ENCODE measurements around the gene SLIT3.
A peak's percentile ranks its signal among the peaks of the same experiment; 100 is the strongest.

Gene SLIT3

DNA sequence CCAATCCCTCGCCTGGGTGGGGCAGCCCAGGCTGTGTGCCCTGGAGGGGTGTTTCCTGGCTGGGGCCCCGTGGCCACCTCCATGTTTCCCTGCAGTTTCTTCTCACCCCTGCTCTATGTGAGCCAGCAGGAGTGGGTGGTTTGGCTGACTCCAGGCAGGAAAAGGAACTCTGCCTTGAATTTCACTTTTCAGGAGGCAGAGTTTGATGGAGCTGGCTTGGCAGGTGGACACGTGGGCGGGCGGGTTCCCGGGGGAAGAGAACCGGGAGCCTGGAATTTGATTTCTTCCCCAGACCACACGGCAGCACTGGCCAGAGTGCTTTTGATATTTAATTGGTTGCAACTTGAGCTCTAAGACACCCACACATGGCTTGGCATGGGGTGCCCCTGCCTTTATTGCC is 601.9 kb downstream of the SLIT3 start:
- DNase-seq (ENCODE audit: low spot score): no peak

DNA sequence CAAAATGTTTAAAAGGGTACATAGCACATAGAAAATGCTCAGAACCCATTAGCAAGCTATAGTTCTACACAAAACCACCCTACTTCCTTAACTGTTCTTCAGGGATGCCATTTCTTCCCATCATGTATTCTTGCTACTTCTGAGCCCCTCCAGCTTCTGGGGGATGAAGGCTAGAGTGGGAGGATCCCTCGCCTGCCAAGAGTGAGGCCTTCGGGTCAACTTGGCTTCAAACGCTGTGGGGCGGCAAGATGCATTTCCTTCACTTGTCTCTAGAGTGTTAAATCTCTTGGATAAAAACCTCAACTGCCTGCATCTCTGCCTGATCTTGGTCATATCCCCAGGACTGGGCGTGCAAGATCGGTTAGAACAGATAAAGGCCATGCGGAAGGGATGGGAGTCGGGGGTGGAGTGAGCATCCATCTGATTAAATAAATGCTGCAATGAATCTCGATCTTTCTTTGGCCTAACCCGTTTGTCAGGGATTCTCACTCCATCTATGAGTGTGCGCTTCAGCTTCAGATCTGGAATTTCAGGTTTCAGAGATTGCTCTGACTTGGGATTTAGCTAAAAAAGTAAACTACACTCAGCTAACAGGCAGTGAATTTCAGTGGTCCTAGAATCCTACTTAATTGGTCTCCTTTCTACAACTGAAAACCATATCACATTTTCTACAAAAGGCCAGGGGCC is 603.8 kb downstream of the SLIT3 start:
- no peak for DNase-seq (ENCODE audit: low spot score)

DNA sequence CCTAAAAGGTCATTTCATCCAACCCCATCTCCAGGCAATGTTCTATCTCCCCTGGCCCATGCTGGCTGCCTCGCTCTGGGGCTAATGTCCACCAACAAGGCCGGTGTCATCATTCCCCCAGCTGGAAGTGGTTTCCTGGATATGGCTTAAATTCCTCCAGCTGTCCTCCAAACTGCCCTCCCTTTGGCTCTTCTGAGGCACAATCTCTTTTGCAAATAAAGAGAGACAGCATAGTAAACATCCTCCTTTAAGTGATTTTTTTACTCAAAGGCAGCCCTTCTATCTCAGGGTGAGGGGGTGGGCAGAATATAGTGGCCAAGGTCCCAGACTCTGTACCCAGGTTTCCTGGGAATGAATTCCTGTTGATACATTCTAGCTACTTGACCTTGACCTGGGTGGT is 604.3 kb downstream of the SLIT3 start:
- DNase-seq (ENCODE audit: low spot score): no peak

DNA sequence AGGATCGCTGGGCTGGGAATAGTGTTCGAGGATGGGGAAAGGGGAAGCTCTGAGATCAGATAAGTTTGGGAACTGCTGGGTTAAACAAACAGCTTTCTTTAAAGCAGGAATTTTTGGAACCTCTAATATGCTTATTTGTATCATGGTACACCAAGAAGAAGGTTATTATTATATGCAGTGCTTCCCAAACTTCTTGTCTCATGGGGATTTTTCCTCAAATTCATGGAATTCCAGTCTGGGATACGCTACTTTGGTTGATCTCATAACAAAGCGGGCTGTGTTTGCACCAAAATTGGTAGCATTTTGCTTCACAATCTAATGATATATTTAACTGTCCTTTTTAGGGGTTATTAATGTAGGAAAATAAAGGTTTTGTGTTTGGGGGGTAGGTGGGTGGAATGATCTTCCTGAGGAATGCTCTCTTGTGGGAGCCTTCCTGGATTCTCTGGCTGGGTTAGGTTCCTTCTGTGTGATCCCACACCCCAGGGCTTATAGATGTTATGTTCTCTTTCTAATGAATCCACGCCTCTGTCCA is 605.6 kb downstream of the SLIT3 start:
- DNase-seq (ENCODE audit: low spot score): no peak

DNA sequence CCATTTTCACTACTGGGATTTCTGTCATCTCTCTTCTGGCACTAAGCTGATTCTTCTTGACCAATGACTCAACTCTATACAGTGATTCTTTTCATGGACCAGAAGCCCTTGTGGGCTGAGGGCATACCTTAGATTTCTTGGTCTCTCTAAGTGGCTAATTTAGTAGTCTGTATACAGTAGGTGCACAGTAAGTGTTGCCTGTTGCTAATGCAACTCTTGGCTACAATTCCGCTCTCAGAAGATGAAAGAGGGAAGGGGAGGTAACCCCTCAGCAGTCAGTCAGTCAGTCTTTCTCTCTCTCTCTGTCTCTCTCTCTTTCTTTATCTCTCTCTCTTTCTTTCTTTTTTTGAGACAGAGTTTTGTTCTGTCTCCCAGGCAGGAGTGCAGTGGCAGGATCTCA is 606.6 kb downstream of the SLIT3 start:
- no peak for DNase-seq (ENCODE audit: low spot score)

DNA sequence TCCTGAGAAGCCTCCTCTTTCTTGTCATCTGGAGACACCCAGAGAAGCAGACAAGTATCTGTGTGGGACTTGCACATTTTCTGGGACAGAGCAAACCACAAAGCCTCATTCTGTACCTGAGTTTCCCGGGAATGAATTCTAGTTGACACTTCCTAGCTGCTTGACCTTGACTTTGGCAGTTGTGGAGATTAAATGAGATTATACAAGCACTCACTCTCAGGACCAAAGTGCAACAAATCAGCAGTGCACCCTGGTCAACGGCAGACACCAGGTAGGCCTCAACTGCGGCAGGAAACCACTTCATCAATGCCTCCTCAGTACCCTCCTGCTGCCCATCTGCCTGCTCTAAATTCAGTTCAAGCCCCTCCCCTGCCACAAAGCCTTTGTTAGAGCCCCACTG is 607.1 kb downstream of the SLIT3 start:
- DNase-seq (ENCODE audit: low spot score): no peak

DNA sequence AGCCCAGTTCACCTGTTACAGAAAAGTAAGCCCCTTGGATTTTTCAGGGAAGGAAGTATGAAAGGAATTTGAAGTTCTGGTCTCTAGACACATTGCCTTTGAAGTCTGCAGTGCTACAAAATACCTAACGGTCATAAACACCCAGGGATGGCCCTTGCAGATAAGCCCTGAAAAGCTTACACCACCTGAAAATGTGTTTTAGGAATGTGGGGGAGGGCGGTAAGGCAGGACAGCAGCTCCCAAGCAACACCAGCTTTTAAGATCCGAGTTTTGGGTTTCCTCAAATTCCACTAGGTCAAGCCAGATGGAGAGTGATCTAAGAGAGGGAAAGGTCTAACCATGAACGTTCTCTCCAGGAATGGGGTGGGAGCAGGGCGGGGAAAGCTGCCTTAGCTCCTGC is 607.6 kb downstream of the SLIT3 start:
- no peak for DNase-seq (ENCODE audit: low spot score)

DNA sequence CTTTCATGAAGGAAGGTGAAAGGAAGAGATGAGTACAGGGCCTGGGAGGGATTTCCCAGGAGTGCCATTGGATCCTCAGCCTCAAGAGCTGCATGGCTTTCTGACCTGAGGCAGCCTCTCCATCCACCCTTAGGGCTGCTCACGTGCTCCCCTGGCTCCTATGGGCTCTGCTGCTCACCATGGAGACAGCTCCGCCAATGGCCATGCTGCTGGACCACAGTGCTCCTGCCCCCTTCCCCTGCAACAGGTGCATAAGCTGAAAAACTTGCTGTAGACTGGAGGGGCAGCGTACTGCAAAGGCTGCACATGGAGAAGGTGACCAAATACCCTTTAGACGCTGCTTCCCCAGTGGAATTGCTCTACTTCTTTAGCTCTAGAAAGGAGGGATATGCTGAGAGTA is 609.0 kb downstream of the SLIT3 start:
- DNase-seq (ENCODE audit: low spot score): no peak

DNA sequence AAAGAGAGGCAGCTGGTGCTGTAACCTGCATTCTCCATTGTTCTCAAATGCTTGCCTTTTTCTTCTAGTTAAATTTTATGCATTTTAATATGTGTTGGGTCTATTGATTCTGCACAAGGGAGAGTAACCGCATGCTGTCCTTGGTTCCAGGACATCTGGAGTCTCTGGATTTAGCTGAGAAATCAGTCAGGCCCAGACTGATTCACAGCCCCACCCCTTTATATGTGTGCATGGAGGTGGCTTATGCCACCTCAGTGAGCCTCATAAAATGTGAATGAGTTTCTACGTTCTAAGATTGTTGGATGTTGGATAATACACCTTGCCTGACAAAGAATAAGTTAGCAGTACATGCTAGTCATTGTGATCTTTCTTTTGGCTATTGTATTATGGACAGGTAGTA is 611.7 kb downstream of the SLIT3 start:
- no peak for DNase-seq (ENCODE audit: low spot score)

DNA sequence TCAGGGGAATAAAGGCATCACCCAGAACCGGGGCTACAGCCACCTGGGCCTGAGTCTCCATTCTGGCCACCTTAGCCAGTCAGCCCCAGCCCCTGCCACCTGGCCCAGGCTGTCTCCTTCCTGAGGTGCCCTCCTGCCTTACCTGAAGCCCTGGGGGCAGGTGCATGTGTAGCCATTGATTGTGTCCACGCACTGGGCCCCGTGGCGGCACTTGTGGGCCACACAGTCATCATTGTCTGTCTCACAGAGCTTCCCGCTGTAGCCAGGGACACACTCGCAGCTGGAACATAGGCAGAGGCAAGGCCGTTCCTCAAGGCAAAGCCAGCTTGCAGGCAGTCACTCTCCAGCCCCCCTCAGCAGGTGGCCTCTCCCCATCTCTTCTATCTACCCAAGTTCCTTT is 614.1 kb downstream of the SLIT3 start:
- no peak for DNase-seq (ENCODE audit: low spot score)

DNA sequence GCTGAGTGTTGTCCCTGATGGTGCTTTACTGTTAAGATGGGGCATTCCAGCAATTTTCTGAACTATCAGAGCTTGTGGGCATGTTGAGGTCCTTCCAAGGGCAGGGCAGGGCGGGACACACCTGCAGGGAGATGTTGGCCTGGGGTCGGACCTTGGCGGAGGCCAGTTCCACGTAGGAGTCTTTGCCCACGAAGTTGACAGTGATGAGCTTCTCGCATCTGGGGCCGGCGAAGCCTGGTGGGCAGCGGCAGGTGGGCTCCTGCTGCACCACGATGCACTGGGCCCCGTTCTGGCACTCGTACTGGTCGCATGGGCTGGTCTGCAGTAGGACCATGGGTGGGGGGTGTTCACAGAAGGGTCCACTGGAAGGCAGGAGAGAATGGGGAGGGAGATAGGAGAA is 615.4 kb downstream of the SLIT3 start:
- no peak for DNase-seq (ENCODE audit: low spot score)

DNA sequence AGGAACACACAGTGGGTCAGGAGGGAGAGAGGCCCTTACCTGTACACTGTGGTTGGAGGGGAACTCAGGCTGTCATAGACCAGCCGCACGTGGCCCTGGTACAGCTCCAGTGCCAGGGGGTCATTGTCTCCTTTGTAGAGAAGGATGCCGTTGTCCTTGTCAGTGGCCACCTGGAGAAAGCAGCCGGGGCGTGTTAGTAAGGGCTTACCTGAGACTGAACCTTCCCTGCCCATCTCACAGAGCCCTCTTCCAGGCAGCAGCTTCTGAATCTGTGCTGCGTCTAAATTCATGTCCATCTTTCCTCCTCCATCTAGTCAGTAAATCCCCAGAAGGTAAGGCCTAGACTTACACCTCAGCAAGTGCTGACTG is 617.0 kb downstream of the SLIT3 start:
- no peak for DNase-seq (ENCODE audit: low spot score)

DNA sequence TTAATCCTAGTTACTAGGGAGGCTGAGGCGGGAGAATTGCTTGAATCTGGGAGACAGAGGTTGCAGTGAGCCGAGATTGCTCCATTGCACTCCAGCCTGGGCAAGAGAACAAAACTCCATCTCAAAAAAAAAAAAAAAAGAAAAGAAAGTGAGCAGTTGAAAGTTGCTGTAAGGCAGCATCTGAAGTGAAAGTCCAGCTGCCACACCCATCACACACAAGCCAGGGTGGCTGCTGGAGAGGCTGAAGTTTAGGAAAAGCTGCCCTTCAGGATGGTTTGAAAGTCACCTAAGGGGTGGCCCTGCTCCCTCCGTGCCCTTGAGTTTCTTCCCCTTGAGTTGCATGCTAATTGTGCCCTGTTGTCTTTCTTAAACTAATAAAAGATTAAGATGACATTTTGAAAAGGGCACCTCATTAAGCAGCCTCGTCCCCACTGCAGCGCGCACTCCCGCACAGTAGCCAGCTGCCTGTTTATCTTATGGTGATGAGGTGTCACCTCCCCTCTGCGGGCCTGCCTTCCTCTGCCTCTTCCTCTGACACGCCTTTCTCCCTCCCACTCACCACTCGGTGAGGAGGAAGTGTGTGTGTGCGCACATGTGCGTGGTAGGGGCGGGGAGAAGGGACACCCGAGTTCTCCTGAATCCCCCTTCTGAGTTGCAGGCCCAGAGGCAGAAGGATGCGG is 617.6 kb downstream of the SLIT3 start:
- no peak for DNase-seq (ENCODE audit: low spot score)

DNA sequence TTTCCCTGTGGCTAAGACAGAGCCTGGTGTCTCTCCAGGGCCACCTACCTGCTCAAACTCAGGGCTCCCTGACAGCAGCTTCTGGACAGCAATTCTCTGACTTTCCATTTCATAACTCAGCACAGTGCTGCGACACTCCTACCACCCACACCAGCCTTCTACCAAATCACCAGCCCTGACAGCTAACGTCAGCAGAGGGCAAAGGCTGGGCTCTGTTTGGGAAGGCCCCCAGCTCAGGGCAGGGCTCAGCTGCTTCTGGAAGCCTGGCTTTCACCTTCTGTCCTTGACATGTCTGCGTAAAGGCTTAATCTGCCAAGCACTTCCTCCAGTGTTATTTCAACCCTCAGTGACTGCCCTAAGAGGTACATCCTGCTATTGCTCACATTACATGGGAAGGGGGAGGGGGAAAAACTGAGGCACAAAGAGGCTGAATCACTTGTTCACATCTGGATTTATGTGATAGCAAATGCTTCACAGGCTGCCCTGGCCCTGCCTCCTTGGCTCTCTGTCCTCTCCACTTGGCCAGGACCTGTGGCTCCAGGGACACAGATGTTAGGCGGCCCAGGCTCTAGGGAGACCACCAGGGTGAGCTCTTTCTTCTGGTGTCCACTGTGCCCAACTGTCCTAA is 619.3 kb downstream of the SLIT3 start:
- peak; percentile 35 for DNase-seq (ENCODE audit: low spot score)

DNA sequence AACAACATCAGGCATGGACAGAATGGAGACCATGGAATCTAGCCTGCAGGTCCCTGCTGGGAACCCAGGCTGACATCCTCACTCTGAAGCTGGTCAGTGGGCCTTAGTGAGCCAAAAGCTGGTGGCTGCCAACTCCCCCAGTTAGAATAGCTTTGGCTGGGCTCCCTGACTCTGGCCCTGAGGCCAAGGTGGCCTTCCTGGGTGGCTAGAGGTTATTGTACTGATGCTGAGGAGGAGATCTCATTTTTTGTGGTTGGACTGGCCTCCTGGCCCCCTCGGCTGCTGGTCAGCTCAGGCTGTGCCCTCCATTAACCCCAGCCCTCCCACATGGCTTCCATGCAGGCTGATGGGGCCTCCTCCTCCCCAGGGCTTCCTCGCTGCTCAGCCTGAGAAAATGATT is 620.5 kb downstream of the SLIT3 start:
- DNase-seq (ENCODE audit: low spot score): no peak

DNA sequence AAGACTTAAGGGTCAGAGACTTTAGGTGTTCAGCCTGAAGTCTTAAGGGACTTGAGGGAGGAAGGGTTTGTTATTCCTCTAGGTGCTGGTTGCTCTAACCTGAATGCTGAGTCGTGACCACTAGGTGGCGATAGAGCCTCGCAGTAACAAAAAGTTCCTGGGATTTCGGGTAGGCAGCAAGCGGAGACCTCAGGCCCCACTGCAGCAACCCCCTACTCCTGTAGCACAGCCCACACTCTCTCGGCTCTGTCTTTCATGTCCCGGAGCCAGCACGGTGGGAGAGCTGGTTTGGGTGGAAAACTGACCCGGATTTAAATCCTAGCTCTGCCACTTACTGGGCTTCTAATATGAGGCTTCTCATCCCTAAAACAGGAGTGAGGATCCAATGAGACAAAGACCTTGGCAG is 621.4 kb downstream of the SLIT3 start:
- peak; percentile 70 for DNase-seq (ENCODE audit: low spot score)

DNA sequence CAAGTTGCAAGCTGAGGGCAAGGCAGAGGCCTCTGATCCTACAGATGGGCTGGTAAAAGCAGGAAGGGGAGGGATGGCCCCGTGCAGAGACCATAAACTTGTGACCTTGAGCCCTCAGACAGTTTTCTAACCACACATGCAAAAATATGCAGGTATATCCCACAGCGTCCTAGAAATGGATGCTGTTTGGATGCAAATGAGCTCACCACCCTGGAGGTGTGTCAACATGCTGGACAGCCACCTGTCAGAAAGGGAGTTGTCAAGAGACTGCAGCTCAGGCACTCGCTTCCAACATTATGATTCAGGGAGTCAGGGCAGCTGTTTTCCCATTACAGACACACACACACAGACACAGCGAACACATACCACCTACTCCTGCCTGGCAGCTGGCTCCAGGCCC is 624.4 kb downstream of the SLIT3 start:
- no peak for DNase-seq (ENCODE audit: low spot score)

DNA sequence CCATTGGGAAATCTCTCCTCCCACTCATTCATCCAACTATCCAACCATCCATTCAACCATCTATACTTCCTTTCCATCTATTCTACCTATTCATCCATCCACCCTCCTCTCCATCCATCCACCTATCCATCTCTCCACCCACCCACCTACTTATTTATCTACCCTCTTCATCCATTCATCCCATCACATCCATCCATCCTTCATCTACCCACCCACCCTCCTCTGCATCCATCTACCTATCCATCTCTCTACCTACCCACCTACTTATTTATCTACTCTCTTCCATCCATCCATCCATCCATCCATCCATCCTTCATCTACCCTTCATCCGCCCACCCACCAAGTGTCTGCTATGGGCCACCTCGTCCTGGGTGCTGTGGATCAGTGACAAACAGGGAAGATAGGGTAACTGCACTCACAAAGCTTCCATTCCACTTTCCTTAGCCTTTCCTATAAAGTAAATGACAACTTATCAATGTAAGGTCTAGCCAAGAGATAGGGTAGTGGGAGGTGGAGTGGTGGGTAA is 625.0 kb downstream of the SLIT3 start:
- DNase-seq (ENCODE audit: low spot score): no peak

DNA sequence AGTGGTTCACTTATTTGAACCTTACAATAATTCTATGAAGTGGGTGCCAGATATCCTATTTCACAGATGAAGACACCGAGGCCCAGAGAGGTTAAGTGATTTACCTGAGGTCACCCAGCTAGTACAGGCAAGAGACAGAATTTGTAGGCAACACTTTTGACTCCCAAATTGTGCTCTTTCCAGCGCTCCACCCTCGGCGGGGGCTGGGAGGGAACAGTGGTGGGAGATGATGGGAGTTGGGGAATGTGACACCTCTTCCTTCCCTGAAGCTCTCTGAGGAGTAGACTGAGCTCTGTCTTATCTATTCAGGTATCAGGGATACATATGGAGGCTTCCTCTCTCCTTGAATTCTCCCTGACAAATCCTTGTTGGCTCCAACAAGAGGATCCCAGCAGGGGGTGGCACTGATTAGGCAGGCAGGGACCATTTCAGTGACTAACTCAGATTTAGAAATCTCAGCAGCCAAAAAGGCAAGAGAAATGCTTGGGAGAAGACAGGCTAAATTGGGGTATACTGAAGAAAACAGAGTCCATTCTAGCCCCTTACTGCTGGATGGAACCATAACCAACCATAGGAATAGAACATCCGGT is 626.0 kb downstream of the SLIT3 start:
- DNase-seq (ENCODE audit: low spot score): no peak

DNA sequence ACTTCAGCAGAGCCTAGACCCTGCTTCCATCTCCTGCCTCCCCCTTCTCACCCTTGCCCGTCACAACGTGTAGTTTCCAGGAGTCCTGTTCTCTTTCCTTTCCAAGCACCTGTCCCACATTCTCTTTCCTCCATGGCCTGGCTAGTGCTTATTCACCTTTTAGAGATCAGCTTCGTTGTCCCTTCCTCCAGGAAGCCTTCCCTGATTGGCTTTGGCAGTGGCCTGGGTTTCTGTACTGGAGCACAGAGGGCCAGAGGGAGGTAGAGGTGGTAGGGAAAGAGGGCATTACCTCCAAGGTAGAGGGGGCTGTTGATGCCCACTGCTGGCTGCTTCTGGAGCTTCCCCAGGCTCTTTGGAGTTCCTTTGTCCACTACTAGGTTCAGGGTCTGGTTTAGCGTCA is 628.1 kb downstream of the SLIT3 start:
- no peak for DNase-seq (ENCODE audit: low spot score)

DNA sequence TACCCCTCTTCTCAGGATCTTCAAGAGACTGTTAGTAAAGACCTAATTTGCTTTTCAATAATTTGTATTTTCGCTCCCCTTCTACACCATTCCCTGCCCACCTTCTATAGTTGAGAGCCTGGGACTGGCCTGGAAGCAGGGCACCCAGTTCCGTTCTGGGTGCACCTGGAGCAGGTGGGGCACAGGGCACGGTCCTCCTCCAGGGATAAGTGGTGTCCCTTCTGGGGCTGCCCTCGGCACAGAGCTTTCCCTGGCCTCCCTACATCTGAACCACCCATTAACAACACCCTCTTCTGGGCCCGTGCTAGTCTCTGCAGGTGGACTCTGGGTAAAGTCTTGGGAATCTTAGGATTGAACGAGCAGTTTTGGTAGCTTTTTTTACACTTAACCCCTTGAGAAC is 628.9 kb downstream of the SLIT3 start:
- DNase-seq (ENCODE audit: low spot score): no peak

DNA sequence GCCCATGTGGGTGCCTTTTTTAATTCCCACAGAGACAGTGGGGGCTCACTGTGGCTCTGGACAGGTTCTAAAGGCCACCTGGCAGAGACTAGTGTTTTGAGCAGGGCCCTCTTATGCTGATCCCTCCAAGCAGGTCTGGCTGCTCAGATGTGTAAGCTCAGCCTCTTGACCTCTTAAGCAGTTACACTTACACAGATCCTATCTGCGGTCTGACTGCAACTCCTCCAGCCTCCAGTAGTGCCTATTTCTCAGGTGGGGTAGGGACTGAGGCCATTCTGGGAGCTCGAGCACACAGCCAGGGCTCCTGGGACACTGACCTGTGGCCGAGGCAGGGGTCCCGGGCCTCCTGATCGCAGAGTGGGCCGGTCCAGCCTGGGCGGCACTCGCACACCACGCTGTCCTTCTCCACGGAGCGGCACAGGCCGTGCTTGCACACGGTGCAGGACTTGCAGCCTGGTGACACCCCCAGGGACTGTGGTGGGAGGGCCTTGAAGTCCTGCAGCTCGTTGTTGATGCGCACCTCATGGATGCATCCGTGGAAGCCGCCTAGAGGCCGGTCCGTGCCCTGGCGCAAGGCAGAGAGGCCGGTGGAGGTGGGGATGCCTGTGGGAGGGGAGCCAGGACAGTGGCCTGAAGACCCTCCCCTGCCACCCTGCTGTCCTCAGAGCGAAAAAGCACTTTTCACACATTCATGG is 629.9 kb downstream of the SLIT3 start:
- no peak for DNase-seq (ENCODE audit: low spot score)
